HCT116 (cell line): Measurements from ENCODE around the gene DLG5.

Experiments
- POLR2A ChIP-seq: IDR thresholded peaks from 2 replicates; pipeline ENCODE4 v1.7.0; 2011; ENCODE audit warnings: borderline replicate concordance; ENCODE audit not compliant: insufficient read depth, insufficient read length; ENCODE audit errors: extremely low read depth
- SIN3A ChIP-seq: IDR thresholded peaks from 2 replicates; pipeline ENCODE4 v1.6.1; 2012; ENCODE audit warnings: low read depth

- TF ChIP-seq POLR2A (no peak), SIN3A (no peak)
These were observed 38.7 kb upstream of the DLG5 start for GRCh38 chr10:77965294-77965693.
